ENCODE results near the gene AVPR1A.

The AVPR1A gene

GRCh38 chr12:63149909-63150712 is 890 bp downstream of the AVPR1A start:
- no peak overlapping the region for H3K4me3 ChIP-seq (ENCODE audit: low read depth, low read length)
- H3K36me3 ChIP-seq (ENCODE audit: insufficient read depth, low read length): no peaks in the 10 kb centered on the region
- H3K27me3 ChIP-seq (ENCODE audit: insufficient read depth, low read length): peaks cover 100% of the 10 kb centered on the region
- H3K27ac ChIP-seq (ENCODE audit: low read depth, low read length): no peak overlapping the region
- H3K79me2 ChIP-seq (ENCODE audit: control insufficient read depth, insufficient read depth, low read length, unreplicated experiment): no peaks in the 10 kb centered on the region
- H3K4me1 ChIP-seq (ENCODE audit: control insufficient read depth, insufficient read depth, low read length, unreplicated experiment): no peaks in the 10 kb centered on the region
- H2AFZ ChIP-seq (ENCODE audit: low read length, unreplicated experiment): no peak overlapping the region

- Histone ChIP-seq H3K36me3 (ENCODE audit: insufficient read depth, low read length) (no peaks in the 10 kb centered on the region), H3K4me1 (ENCODE audit: control insufficient read depth, insufficient read depth, low read length, unreplicated experiment) (no peaks in the 10 kb centered on the region), H3K27me3 (ENCODE audit: insufficient read depth, low read length) (peaks cover 63% of the 10 kb centered on the region)
These were observed 6.4 kb downstream of the AVPR1A start for GRCh38 chr12:63144556-63144955.

GRCh38 chr12:63138488-63138887 is 12.5 kb downstream of the AVPR1A start:
- Histone ChIP-seq H3K36me3 (ENCODE audit: insufficient read depth, low read length) (no peaks in the 10 kb centered on the region), H3K79me2 (ENCODE audit: control insufficient read depth, insufficient read depth, low read length, unreplicated experiment) (no peaks in the 10 kb centered on the region), H2AFZ (ENCODE audit: low read length, unreplicated experiment) (no peak overlapping the region), H3K27me3 (ENCODE audit: insufficient read depth, low read length) (peaks cover 37% of the 10 kb centered on the region), H3K4me1 (ENCODE audit: control insufficient read depth, insufficient read depth, low read length, unreplicated experiment) (no peaks in the 10 kb centered on the region), H3K27ac (ENCODE audit: low read depth, low read length) (no peak overlapping the region), H3K4me3 (ENCODE audit: low read depth, low read length) (no peak overlapping the region)

More at GRCh38 chr12:63144556-63144955, 6.4 kb downstream of the AVPR1A start:
- H2AFZ ChIP-seq (ENCODE audit: low read length, unreplicated experiment): no peak overlapping the region
- no peaks in the 10 kb centered on the region for H3K79me2 ChIP-seq (ENCODE audit: control insufficient read depth, insufficient read depth, low read length, unreplicated experiment)
- no peak overlapping the region for H3K27ac ChIP-seq (ENCODE audit: low read depth, low read length)
- H3K4me3 ChIP-seq (ENCODE audit: low read depth, low read length): no peak overlapping the region

GRCh38 chr12:63133981-63134380 is 17.0 kb downstream of the AVPR1A start:
- Histone ChIP-seq H2AFZ (ENCODE audit: low read length, unreplicated experiment) (no peak overlapping the region), H3K4me3 (ENCODE audit: low read depth, low read length) (no peak overlapping the region), H3K79me2 (ENCODE audit: control insufficient read depth, insufficient read depth, low read length, unreplicated experiment) (no peaks in the 10 kb centered on the region), H3K4me1 (ENCODE audit: control insufficient read depth, insufficient read depth, low read length, unreplicated experiment) (no peaks in the 10 kb centered on the region), H3K27ac (ENCODE audit: low read depth, low read length) (no peak overlapping the region), H3K27me3 (ENCODE audit: insufficient read depth, low read length) (peaks cover 67% of the 10 kb centered on the region), H3K36me3 (ENCODE audit: insufficient read depth, low read length) (no peaks in the 10 kb centered on the region)

GRCh38 chr12:63132201-63132600 is 18.8 kb downstream of the AVPR1A start:
- H3K27me3 ChIP-seq (ENCODE audit: insufficient read depth, low read length): peaks cover 73% of the 10 kb centered on the region
- no peaks in the 10 kb centered on the region for H3K4me1 ChIP-seq (ENCODE audit: control insufficient read depth, insufficient read depth, low read length, unreplicated experiment)
- no peak overlapping the region for H3K4me3 ChIP-seq (ENCODE audit: low read depth, low read length)
- H3K79me2 ChIP-seq (ENCODE audit: control insufficient read depth, insufficient read depth, low read length, unreplicated experiment): no peaks in the 10 kb centered on the region
- no peak overlapping the region for H2AFZ ChIP-seq (ENCODE audit: low read length, unreplicated experiment)
- no peak overlapping the region for H3K27ac ChIP-seq (ENCODE audit: low read depth, low read length)
- no peaks in the 10 kb centered on the region for H3K36me3 ChIP-seq (ENCODE audit: insufficient read depth, low read length)

- Histone ChIP-seq H2AFZ (ENCODE audit: low read length, unreplicated experiment) (no peak overlapping the region), H3K27ac (ENCODE audit: low read depth, low read length) (no peak overlapping the region), H3K79me2 (ENCODE audit: control insufficient read depth, insufficient read depth, low read length, unreplicated experiment) (no peaks in the 10 kb centered on the region), H3K4me1 (ENCODE audit: control insufficient read depth, insufficient read depth, low read length, unreplicated experiment) (no peaks in the 10 kb centered on the region), H3K27me3 (ENCODE audit: insufficient read depth, low read length) (peaks cover 76% of the 10 kb centered on the region), H3K4me3 (ENCODE audit: low read depth, low read length) (no peak overlapping the region), H3K36me3 (ENCODE audit: insufficient read depth, low read length) (no peaks in the 10 kb centered on the region)
These were observed 21.1 kb downstream of the AVPR1A start for GRCh38 chr12:63129927-63130326.

GRCh38 chr12:63124778-63125177 is 26.2 kb downstream of the AVPR1A start:
- Histone ChIP-seq H3K4me1 (ENCODE audit: control insufficient read depth, insufficient read depth, low read length, unreplicated experiment) (no peaks in the 10 kb centered on the region), H2AFZ (ENCODE audit: low read length, unreplicated experiment) (no peak overlapping the region), H3K27ac (ENCODE audit: low read depth, low read length) (no peak overlapping the region), H3K79me2 (ENCODE audit: control insufficient read depth, insufficient read depth, low read length, unreplicated experiment) (no peaks in the 10 kb centered on the region), H3K36me3 (ENCODE audit: insufficient read depth, low read length) (no peaks in the 10 kb centered on the region), H3K27me3 (ENCODE audit: insufficient read depth, low read length) (peaks cover 78% of the 10 kb centered on the region), H3K4me3 (ENCODE audit: low read depth, low read length) (no peak overlapping the region)

- no peaks in the 10 kb centered on the region for H3K79me2 ChIP-seq (ENCODE audit: control insufficient read depth, insufficient read depth, low read length, unreplicated experiment)
- no peak overlapping the region for H3K27ac ChIP-seq (ENCODE audit: low read depth, low read length)
- H3K4me1 ChIP-seq (ENCODE audit: control insufficient read depth, insufficient read depth, low read length, unreplicated experiment): no peaks in the 10 kb centered on the region
These were observed 47.4 kb downstream of the AVPR1A start for GRCh38 chr12:63103494-63104131.

GRCh38 chr12:63101920-63102319 is 49.1 kb downstream of the AVPR1A start:
- no peak overlapping the region for H3K27ac ChIP-seq (ENCODE audit: low read depth, low read length)
- H3K27me3 ChIP-seq (ENCODE audit: insufficient read depth, low read length): peaks cover 30% of the 10 kb centered on the region
- no peak overlapping the region for H2AFZ ChIP-seq (ENCODE audit: low read length, unreplicated experiment)
- no peaks in the 10 kb centered on the region for H3K4me1 ChIP-seq (ENCODE audit: control insufficient read depth, insufficient read depth, low read length, unreplicated experiment)
- H3K36me3 ChIP-seq (ENCODE audit: insufficient read depth, low read length): no peaks in the 10 kb centered on the region
- H3K79me2 ChIP-seq (ENCODE audit: control insufficient read depth, insufficient read depth, low read length, unreplicated experiment): no peaks in the 10 kb centered on the region
- H3K4me3 ChIP-seq (ENCODE audit: low read depth, low read length): no peak overlapping the region

More at GRCh38 chr12:63103494-63104131, 47.4 kb downstream of the AVPR1A start:
- no peaks in the 10 kb centered on the region for H3K36me3 ChIP-seq (ENCODE audit: insufficient read depth, low read length)
- H3K4me3 ChIP-seq (ENCODE audit: low read depth, low read length): no peak overlapping the region
- peaks cover 25% of the 10 kb centered on the region for H3K27me3 ChIP-seq (ENCODE audit: insufficient read depth, low read length)
- no peak overlapping the region for H2AFZ ChIP-seq (ENCODE audit: low read length, unreplicated experiment)

GRCh38 chr12:63098851-63099250 is 52.1 kb downstream of the AVPR1A start:
- Histone ChIP-seq H3K27me3 (ENCODE audit: insufficient read depth, low read length) (peaks cover 52% of the 10 kb centered on the region), H3K4me3 (ENCODE audit: low read depth, low read length) (no peak overlapping the region), H3K36me3 (ENCODE audit: insufficient read depth, low read length) (no peaks in the 10 kb centered on the region), H3K4me1 (ENCODE audit: control insufficient read depth, insufficient read depth, low read length, unreplicated experiment) (no peaks in the 10 kb centered on the region), H2AFZ (ENCODE audit: low read length, unreplicated experiment) (no peak overlapping the region), H3K27ac (ENCODE audit: low read depth, low read length) (no peak overlapping the region), H3K79me2 (ENCODE audit: control insufficient read depth, insufficient read depth, low read length, unreplicated experiment) (no peaks in the 10 kb centered on the region)
